Endothelial cell of umbilical vein (primary cell): ENCODE data around the gene ARID1B. TPM values are rescaled to one million over a fixed set of nuclear protein-coding genes. Genes with fewer than 3 reads are reported as not detected.

Experiments used
- BruUV-seq: library from RNA; stranded (reverse); fragments of 400-500 nt; replicated peaks from 2 replicates; lab custom pipeline; 2021; lab: Mats Ljungman, UMichigan
- CTCF ChIA-PET: fragments of 300-600, 350-600 bp; sonication (Branson Sonifier 250); formaldehyde crosslinking; loops from one replicate; lab custom pipeline; 2021; ENCODE audit warnings: antibody characterized with exemption, inconsistent platforms; lab: Charles Lee
- POLR2A ChIA-PET: fragments of 300-600, 350-600 bp; sonication (Branson Sonifier 250); formaldehyde crosslinking; loops from one replicate; lab custom pipeline; 2021; ENCODE audit warnings: antibody characterized with exemption, inconsistent platforms; lab: Charles Lee
- DNase-seq: peaks from one replicate; pipeline ENCODE4 v3.0.0-alpha.2; 2011; ENCODE audit warnings: low read depth, low spot score
- FAIRE-seq: peaks from 2 replicates; lab custom pipeline; 2011; peaks lifted over from hg19 to GRCh38; lab: Jason Lieb, UNC
- H2AFZ ChIP-seq: 2 replicates; pipeline ENCODE4 v1.6.0; 2012; ENCODE audit warnings: low read depth, low read length, control low read depth, inconsistent platforms
- H3K27ac ChIP-seq: 2 replicates; pipeline ENCODE4 v1.5.1; 2011; ENCODE audit warnings: low read depth, mild to moderate bottlenecking, control low read depth, low read length, moderate library complexity; ENCODE audit not compliant: insufficient read depth
- H3K27me3 ChIP-seq, 2 experiments: 2 replicates each; pipeline versions ENCODE4 v1.6.0 to v1.6.1; 2011; ENCODE audit warnings: low read length in 2 of 2, mixed read lengths in 1 of 2; ENCODE audit not compliant: control insufficient read depth in 2 of 2, insufficient read depth in 2 of 2
- H3K36me3 ChIP-seq, 2 experiments: 2 replicates in 1 of 2; 3 replicates in 1 of 2; pipeline ENCODE4 v1.5.1; 2011; ENCODE audit warnings: low read length in 2 of 2, mild to moderate bottlenecking in 1 of 2, moderate library complexity in 1 of 2; ENCODE audit not compliant: control insufficient read depth in 2 of 2, insufficient read depth in 2 of 2; ENCODE audit errors: extremely low read depth in 1 of 2
- H3K4me1 ChIP-seq: 3 replicates; pipeline ENCODE4 v1.5.1; 2011; ENCODE audit warnings: mild to moderate bottlenecking, low read length; ENCODE audit not compliant: control insufficient read depth, insufficient read depth; ENCODE audit errors: extremely low read depth
- H3K4me2 ChIP-seq: 2 replicates; pipeline ENCODE4 v1.6.1; 2011; ENCODE audit warnings: low read length, control low read depth, mixed read lengths; ENCODE audit not compliant: insufficient read depth
- H3K4me3 ChIP-seq, 3 experiments: fragments of 200-600 bp in 1 of 3; sonication (generic), shearing (Covaris generic) in 1 of 3; replicated peaks in 1 of 3; 2 replicates each; pipeline ENCODE4 v1.5.1; 2011 to 2016; ENCODE audit warnings: control low read depth in 3 of 3, low read length in 3 of 3, mild to moderate bottlenecking in 2 of 3, inconsistent platforms in 1 of 3, low read depth in 1 of 3, moderate library complexity in 1 of 3; ENCODE audit not compliant: insufficient read depth in 1 of 3
- H3K79me2 ChIP-seq: 2 replicates; pipeline ENCODE4 v1.6.0; 2012; ENCODE audit warnings: low read length, inconsistent platforms; ENCODE audit not compliant: control insufficient read depth, insufficient read depth
- H3K9ac ChIP-seq: replicated peaks from 2 replicates; pipeline ENCODE3; 2011; ENCODE audit warnings: low read length, control low read depth; ENCODE audit not compliant: insufficient read depth; ENCODE audit errors: extremely low read depth
- H3K9me1 ChIP-seq: replicated peaks from 3 replicates; pipeline ENCODE4 v1.6.0; 2011; ENCODE audit warnings: mild to moderate bottlenecking, low read length; ENCODE audit not compliant: control insufficient read depth, insufficient read depth; ENCODE audit errors: extremely low read depth
- H3K9me3 ChIP-seq: replicated peaks from 2 replicates; pipeline ENCODE4 v1.5.1; 2012; ENCODE audit warnings: low read length, inconsistent platforms; ENCODE audit not compliant: control insufficient read depth, insufficient read depth
- H4K20me1 ChIP-seq: replicated peaks from 2 replicates; pipeline ENCODE3; 2011; ENCODE audit warnings: mild to moderate bottlenecking, low read length; ENCODE audit not compliant: control insufficient read depth, insufficient read depth; ENCODE audit errors: extremely low read depth
- CTCF ChIP-seq, 2 donors: IDR thresholded peaks; 1 replicate in 1 of 2; 2 replicates in 1 of 2; pipeline ENCODE4 v1.5.1; 2011; ENCODE audit warnings: low read length in 2 of 2, mild to moderate bottlenecking in 2 of 2, moderate library complexity in 2 of 2, control low read depth in 1 of 2, inconsistent platforms in 1 of 2, low read depth in 1 of 2; ENCODE audit not compliant: insufficient read depth in 1 of 2; ENCODE audit errors: extremely low read depth in 1 of 2
- EZH2 ChIP-seq: IDR thresholded peaks from 2 replicates; pipeline ENCODE4 v1.6.1; 2012; ENCODE audit warnings: borderline replicate concordance, low read depth, mild to moderate bottlenecking, moderate library complexity, low read length, inconsistent platforms; ENCODE audit not compliant: severe bottlenecking
- FOS ChIP-seq: IDR thresholded peaks from 2 replicates; pipeline ENCODE4 v1.6.1; 2011; ENCODE audit warnings: mild to moderate bottlenecking, low read length, moderate library complexity, borderline replicate concordance; ENCODE audit not compliant: insufficient read depth
- GATA2 ChIP-seq: IDR thresholded peaks from 2 replicates; pipeline ENCODE4 v1.7.0; 2011; ENCODE audit warnings: low read depth, mild to moderate bottlenecking, moderate library complexity, mixed read lengths, low read length; ENCODE audit not compliant: insufficient read length, insufficient read depth
- JUN ChIP-seq: IDR thresholded peaks from 2 replicates; pipeline ENCODE4 v1.6.1; 2011; ENCODE audit warnings: borderline replicate concordance, low read depth; ENCODE audit not compliant: insufficient read length, insufficient read depth
- MAX ChIP-seq: IDR thresholded peaks from 2 replicates; pipeline ENCODE4 v1.6.1; 2011; ENCODE audit not compliant: insufficient read depth, insufficient read length
- MYC ChIP-seq: IDR thresholded peaks from one replicate; pipeline ENCODE4 v1.6.1; 2011; ENCODE audit warnings: mild to moderate bottlenecking, low read depth, low read length
- POLR2A ChIP-seq: IDR thresholded peaks from 2 replicates; pipeline ENCODE4 v1.6.1; 2012; ENCODE audit warnings: low read depth, mild to moderate bottlenecking, control low read depth, low read length
- POLR2AphosphoS5 ChIP-seq: IDR thresholded peaks from 2 replicates; pipeline ENCODE4 v1.6.1; 2012; ENCODE audit warnings: low read depth, mild to moderate bottlenecking, control low read depth, low read length, moderate library complexity; ENCODE audit not compliant: insufficient read depth
- dilution Hi-C: fragments of 300-500 bp; cut with MboI; formaldehyde crosslinking; loops from one replicate; pipeline ENCODE4 v1.15.0; 2019; ENCODE audit warnings: low sequenced_read_pairs; ENCODE audit not compliant: extremely low pct_ligation_motif_present
- intact Hi-C: fragments of 100-400 bp; cut with micrococcal nuclease; formaldehyde crosslinking; loops from one replicate; pipeline ENCODE4 v1.10.0; 2022
- polyA plus RNA-seq, 4 experiments: library from polyadenylated mRNA; depleted of rRNA in 3 of 4; stranded (reverse) in 3 of 4; unstranded in 1 of 4; fragments of >200 nt; gene quantifications; 2 replicates each; pipeline versions ENCODE4 v1.2.1 to v1.2.3, GENCODE V29; 2011 to 2012; ENCODE audit warnings: missing spikeins in 1 of 4
- total RNA-seq: library from RNA; stranded (reverse); gene quantifications from 2 replicates; pipeline ENCODE4 v1.2.3, GENCODE V29; 2021

The ARID1B gene
- total and polyA plus RNA-seq, 2 donors (not counting 3 experiments of a cell fraction or from before 2014, with no cell fraction given): 21.8 to 89.5 TPM

- TF ChIP-seq CTCF (IDR thresholded peaks at IDR 0.05; ENCODE audit: extremely low read depth in 1 of 2, insufficient read depth in 1 of 2, low read depth in 1 of 2, low read length in 2 of 2): no peak
- no peak for TF ChIP-seq FOS
- TF ChIP-seq JUN: no peak
- no peak for TF ChIP-seq GATA2
- TF ChIP-seq EZH2: no peak
- TF ChIP-seq MYC: no peak
- TF ChIP-seq POLR2A: no peak
- no peak for TF ChIP-seq MAX
- no peak for TF ChIP-seq POLR2AphosphoS5
- Histone ChIP-seq H3K9me3 (no peaks in the 10 kb centered on the region), H3K9me1 (no peaks in the 10 kb centered on the region), H4K20me1 (no peaks in the 10 kb centered on the region), H3K4me1 (peaks cover 14% of the 10 kb centered on the region), H3K27ac (no peak overlapping the region), H3K79me2 (no peaks in the 10 kb centered on the region), H3K27me3 (no peaks in the 10 kb centered on the region), H3K36me3 (no peaks in the 10 kb centered on the region), H3K4me2 (no peak overlapping the region), H3K9ac (no peak overlapping the region), H3K4me3 (no peak overlapping the region), H2AFZ (no peak overlapping the region)
- dilution Hi-C loops (no loop called here), intact Hi-C loops (no loop called here)
- DNase-seq (no peak), FAIRE-seq (no peak)
- POLR2A ChIA-PET: no interaction called here
- CTCF ChIA-PET: no interaction called here
- no TSS peak for BruUV-seq
Measured at GRCh38 chr6:157216570-157216969, 439.4 kb downstream of the ARID1B start.
